Limb (tissue), 2 donors: ENCODE results near the gene ALDH4A1.
"Not testable (repeated sequence)": the region's sequence is repeated elsewhere in the genome, so short reads cannot be mapped to it uniquely, and the experiment has no call there.

Experiments used
- DNase-seq, 2 donors: peaks; one replicate each; pipeline ENCODE4 v3.0.0-alpha.2; 2016; ENCODE audit errors: extremely low spot score in 2 of 2

Gene ALDH4A1

GRCh38 chr1:18858070-18858688, 44.2 kb downstream of the ALDH4A1 start:
- DNase-seq = no peak

- DNase-seq = no peak
Observed at GRCh38 chr1:18856435-18856834, 45.9 kb downstream of the ALDH4A1 start.

- DNase-seq = no peak
Observed at GRCh38 chr1:18855573-18855972, 46.8 kb downstream of the ALDH4A1 start.

- DNase-seq = no peak
Observed at GRCh38 chr1:18854331-18855025, 47.9 kb downstream of the ALDH4A1 start.

- DNase-seq = no peak
Observed at GRCh38 chr1:18852501-18852900, 49.9 kb downstream of the ALDH4A1 start.

GRCh38 chr1:18849261-18849711, 53.1 kb downstream of the ALDH4A1 start:
- peak; percentile 15 to 65 for DNase-seq

- not testable (repeated sequence) for DNase-seq
Observed at GRCh38 chr1:18847723-18848122, 54.6 kb downstream of the ALDH4A1 start.

- no peak for DNase-seq
Observed at GRCh38 chr1:18840145-18840544, 62.2 kb downstream of the ALDH4A1 start.

GRCh38 chr1:18836654-18837053, 65.7 kb downstream of the ALDH4A1 start:
- no peak for DNase-seq

GRCh38 chr1:18832319-18832718, 70.0 kb downstream of the ALDH4A1 start:
- DNase-seq = not testable (repeated sequence)

GRCh38 chr1:18831656-18832055, 70.7 kb downstream of the ALDH4A1 start:
- DNase-seq = no peak

GRCh38 chr1:18830596-18830995, 71.8 kb downstream of the ALDH4A1 start:
- peak in 1 of 2 donors; percentile 13 for DNase-seq

GRCh38 chr1:18829671-18830070, 72.7 kb downstream of the ALDH4A1 start:
- DNase-seq = no peak

- DNase-seq = no peak
Observed at GRCh38 chr1:18828224-18828623, 74.1 kb downstream of the ALDH4A1 start.

GRCh38 chr1:18823438-18823837, 78.9 kb downstream of the ALDH4A1 start:
- DNase-seq = no peak
